Parathyroid adenoma (tissue), 2 donors: ENCODE measurements around the gene ALOX12.
A peak's percentile ranks its signal among the peaks of the same experiment; 100 is the strongest.

Source experiments
- H2AFZ ChIP-seq: fragments of 300-600 bp; sonication (generic); one replicate; pipeline ENCODE4 v1.7.0; 2017; ENCODE audit warnings: antibody characterized with exemption, mild to moderate bottlenecking
- H3K27ac ChIP-seq: fragments of 300-600 bp; sonication (generic); one replicate; pipeline ENCODE4 v1.7.0; 2017
- H3K27me3 ChIP-seq: fragments of 300-600 bp; sonication (generic); one replicate; pipeline ENCODE4 v1.7.0; 2017; ENCODE audit warnings: low read length; ENCODE audit not compliant: control insufficient read depth, insufficient read depth
- H3K36me3 ChIP-seq: fragments of 300-600 bp; sonication (generic); one replicate; pipeline ENCODE4 v1.7.0; 2017; ENCODE audit warnings: low read length; ENCODE audit not compliant: control insufficient read depth, insufficient read depth
- H3K4me1 ChIP-seq: fragments of 300-600 bp; sonication (generic); one replicate; pipeline ENCODE4 v1.7.0; 2017; ENCODE audit warnings: control low read depth
- H3K4me2 ChIP-seq: fragments of 300-600 bp; sonication (generic); one replicate; pipeline ENCODE4 v1.7.0; 2017; ENCODE audit warnings: low read length
- H3K4me3 ChIP-seq: fragments of 300-600 bp; sonication (generic); one replicate; pipeline ENCODE4 v1.7.0; 2017; ENCODE audit warnings: low read depth, low read length
- H3K79me2 ChIP-seq: fragments of 300-600 bp; sonication (generic); one replicate; pipeline ENCODE4 v1.7.0; 2017; ENCODE audit warnings: control low read depth
- H3K9ac ChIP-seq: fragments of 300-600 bp; sonication (generic); one replicate; pipeline ENCODE4 v1.7.0; 2017; ENCODE audit warnings: mild to moderate bottlenecking
- H3K9me3 ChIP-seq: fragments of 300-600 bp; sonication (generic); one replicate; pipeline ENCODE4 v1.7.0; 2017; ENCODE audit warnings: low read length; ENCODE audit not compliant: control insufficient read depth
- CTCF ChIP-seq: fragments of 300-600 bp; sonication (generic); IDR thresholded peaks from one replicate; pipeline ENCODE4 v1.7.0; 2017; ENCODE audit warnings: antibody characterized with exemption, mild to moderate bottlenecking
- donor health status: primary hyperparathyroidism.

The ALOX12 gene

GRCh38 chr17:7019839-7020519 lies 24.1 kb downstream of the ALOX12 start:
- no peak for TF ChIP-seq CTCF
- Histone ChIP-seq H2AFZ (peak overlapping the region; percentile 97), H3K4me2 (peak overlapping the region; percentile 98), H3K9me3 (no peaks in the 10 kb centered on the region), H3K4me3 (peak overlapping the region; percentile 86), H3K4me1 (peaks cover 4% of the 10 kb centered on the region), H3K27ac (peak overlapping the region; percentile 60), H3K36me3 (no peaks in the 10 kb centered on the region), H3K79me2 (no peaks in the 10 kb centered on the region), H3K9ac (no peak overlapping the region), H3K27me3 (no peaks in the 10 kb centered on the region)

GRCh38 chr17:7020894-7021664 lies 25.2 kb downstream of the ALOX12 start:
- peak overlapping the region; percentile 54 for H2AFZ ChIP-seq
- H3K27me3 ChIP-seq: no peaks in the 10 kb centered on the region
- peak overlapping the region; percentile 35 for H3K4me3 ChIP-seq
- no peaks in the 10 kb centered on the region for H3K4me1 ChIP-seq
- H3K9ac ChIP-seq: no peak overlapping the region
- no peaks in the 10 kb centered on the region for H3K9me3 ChIP-seq
- no peaks in the 10 kb centered on the region for H3K79me2 ChIP-seq
- H3K4me2 ChIP-seq: peak overlapping the region; percentile 54
- peak overlapping the region; percentile 77 for H3K27ac ChIP-seq
- no peak for TF ChIP-seq CTCF
- H3K36me3 ChIP-seq: no peaks in the 10 kb centered on the region

- H3K4me1 ChIP-seq: no peaks in the 10 kb centered on the region
- H3K79me2 ChIP-seq: no peaks in the 10 kb centered on the region
- H2AFZ ChIP-seq: peak overlapping the region; percentile 68
- H3K9ac ChIP-seq: no peak overlapping the region
- H3K4me2 ChIP-seq: peak overlapping the region; percentile 54
- no peaks in the 10 kb centered on the region for H3K36me3 ChIP-seq
- H3K4me3 ChIP-seq: peak overlapping the region; percentile 35
- H3K9me3 ChIP-seq: no peaks in the 10 kb centered on the region
- H3K27ac ChIP-seq: peak overlapping the region; percentile 77
- H3K27me3 ChIP-seq: no peaks in the 10 kb centered on the region
- TF ChIP-seq CTCF: peak; percentile 96
These were observed 26.3 kb downstream of the ALOX12 start for GRCh38 chr17:7021993-7022778.

- no peaks in the 10 kb centered on the region for H3K36me3 ChIP-seq
- peak within 1 kb of the TSS; percentile 46 for H3K4me3 ChIP-seq
- no peaks in the 10 kb centered on the region for H3K79me2 ChIP-seq
- H3K9ac ChIP-seq: no peak within 1 kb of the TSS
- no peaks in the 10 kb centered on the region for H3K9me3 ChIP-seq
- peak within 1 kb of the TSS; percentile 54 for H3K4me2 ChIP-seq
- TF ChIP-seq CTCF: no peak
- no peaks in the 10 kb centered on the region for H3K4me1 ChIP-seq
- peak within 1 kb of the TSS; percentile 77 for H3K27ac ChIP-seq
- H2AFZ ChIP-seq: peak within 1 kb of the TSS; percentile 68
- no peaks in the 10 kb centered on the region for H3K27me3 ChIP-seq
These were observed 27.1 kb downstream of the ALOX12 start, which contains the start of gene BCL6B for GRCh38 chr17:7022781-7023571. Gene BCL6B (plus strand): TSS chr17:7023050. CDS start chr17:7023672, 622 bp downstream.
